ENCODE results near the gene LRP10. TPM values are rescaled to one million over a fixed set of nuclear protein-coding genes. Genes with fewer than 3 reads are reported as not detected.
"Not testable (repeated sequence)": the region's sequence is repeated elsewhere in the genome, so short reads cannot be mapped to it uniquely, and the experiment has no call there.

The LRP10 gene
- total RNA-seq, 8 experiments from 2014 or later: 3.9 to 55.5 (median 29.2) TPM

DNA sequence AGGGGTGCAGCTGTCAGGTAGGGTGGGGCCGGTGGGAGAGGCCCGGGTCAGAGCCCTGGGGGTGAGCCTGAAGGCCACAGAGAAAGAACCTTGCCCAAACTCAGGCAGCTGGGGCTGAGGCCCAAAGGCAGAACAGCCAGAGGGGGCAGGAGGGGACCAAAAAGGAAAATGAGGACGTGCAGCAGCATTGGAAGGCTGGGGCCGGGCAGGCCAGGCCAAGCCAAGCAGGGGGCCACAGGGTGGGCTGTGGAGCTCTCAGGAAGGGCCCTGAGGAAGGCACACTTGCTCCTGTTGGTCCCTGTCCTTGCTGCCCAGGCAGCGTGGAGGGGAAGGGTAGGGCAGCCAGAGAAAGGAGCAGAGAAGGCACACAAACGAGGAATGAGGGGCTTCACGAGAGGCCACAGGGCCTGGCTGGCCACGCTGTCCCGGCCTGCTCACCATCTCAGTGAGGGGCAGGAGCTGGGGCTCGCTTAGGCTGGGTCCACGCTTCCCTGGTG, 24.7 kb upstream of the LRP10 start:
- no peak overlapping the region for H3K27ac ChIP-seq
- no peak overlapping the region for H3K4me3 ChIP-seq
- no peak for ATAC-seq (replicated peaks in 6 of 8)
- in situ Hi-C loops (cut with MboI; ENCODE audit: low pct_unique_long_range_greater_than_20kb in 2 of 9, low sequenced_read_pairs in 9 of 9, unreplicated experiment in 9 of 9): loop anchor here in 3 of 9 experiments (10.0 to 25.0 kb wide), 3 partner anchors 272 to 460 kb away; no protein-coding TSS in a partner anchor
- peaks cover 0 to 5% of the 10 kb centered on the region in 2 donors for H3K4me1 ChIP-seq (replicated peaks in 1 of 2)
- WGBS, 10 experiments: 72 to 83% (median 80%) methylated on average over 2 to 4 of the region's 11 CpGs; no CpG with 5 or more reads in 7 of the 10 experiments

DNA sequence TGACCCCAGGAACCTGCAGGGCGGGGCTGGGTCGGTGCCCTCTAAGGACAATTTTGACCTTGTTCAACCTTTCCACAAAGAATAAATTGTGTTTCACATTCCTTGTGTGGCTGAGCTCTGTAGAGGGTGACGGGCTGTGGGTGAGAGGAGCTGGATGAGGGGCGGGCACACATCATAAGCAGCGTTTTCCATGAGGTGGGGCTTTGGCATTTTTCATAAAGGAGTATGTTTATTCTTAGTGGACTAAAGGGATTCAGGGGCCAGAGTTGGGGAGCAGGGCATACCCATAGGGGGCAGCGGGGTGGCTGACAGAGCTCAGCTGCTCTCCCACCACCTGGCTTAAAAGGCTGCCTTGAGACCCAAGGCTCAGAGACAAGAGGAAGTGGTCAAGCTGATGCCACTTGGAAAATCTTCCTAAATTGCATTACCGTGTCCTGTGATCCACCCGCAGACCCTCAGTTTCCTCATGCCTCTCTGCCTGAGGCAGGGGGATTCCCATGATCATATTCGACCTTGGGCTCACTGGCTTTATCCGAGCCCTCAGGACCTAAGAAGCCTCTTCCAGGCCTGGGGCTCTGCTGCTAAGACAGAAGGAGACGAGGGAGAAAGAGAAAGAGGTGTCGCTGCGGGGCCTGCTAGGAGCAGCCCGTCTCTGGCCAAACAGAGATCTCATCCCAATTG, 23.7 kb upstream of the LRP10 start:
- Histone ChIP-seq H3K27ac (no peak overlapping the region), H3K4me3 (no peak overlapping the region), H3K4me1 (replicated peaks in 1 of 2) (peaks cover 0 to 5% of the 10 kb centered on the region in 2 donors)
- ATAC-seq (replicated peaks in 6 of 8): peak in 2 of 8 experiments; percentile 0 to 5
- 0 to 100% (median 25%) methylated on average over 1 to 4 of the region's 14 CpGs; no CpG with 5 or more reads in 6 of the 10 experiments for WGBS, 10 experiments
- in situ Hi-C loops (cut with MboI; ENCODE audit: low pct_unique_long_range_greater_than_20kb in 2 of 9, low sequenced_read_pairs in 9 of 9, unreplicated experiment in 9 of 9): loop anchor here in 3 of 9 experiments (10.0 to 25.0 kb wide), 3 partner anchors 273 to 460 kb away; no protein-coding TSS in a partner anchor

DNA sequence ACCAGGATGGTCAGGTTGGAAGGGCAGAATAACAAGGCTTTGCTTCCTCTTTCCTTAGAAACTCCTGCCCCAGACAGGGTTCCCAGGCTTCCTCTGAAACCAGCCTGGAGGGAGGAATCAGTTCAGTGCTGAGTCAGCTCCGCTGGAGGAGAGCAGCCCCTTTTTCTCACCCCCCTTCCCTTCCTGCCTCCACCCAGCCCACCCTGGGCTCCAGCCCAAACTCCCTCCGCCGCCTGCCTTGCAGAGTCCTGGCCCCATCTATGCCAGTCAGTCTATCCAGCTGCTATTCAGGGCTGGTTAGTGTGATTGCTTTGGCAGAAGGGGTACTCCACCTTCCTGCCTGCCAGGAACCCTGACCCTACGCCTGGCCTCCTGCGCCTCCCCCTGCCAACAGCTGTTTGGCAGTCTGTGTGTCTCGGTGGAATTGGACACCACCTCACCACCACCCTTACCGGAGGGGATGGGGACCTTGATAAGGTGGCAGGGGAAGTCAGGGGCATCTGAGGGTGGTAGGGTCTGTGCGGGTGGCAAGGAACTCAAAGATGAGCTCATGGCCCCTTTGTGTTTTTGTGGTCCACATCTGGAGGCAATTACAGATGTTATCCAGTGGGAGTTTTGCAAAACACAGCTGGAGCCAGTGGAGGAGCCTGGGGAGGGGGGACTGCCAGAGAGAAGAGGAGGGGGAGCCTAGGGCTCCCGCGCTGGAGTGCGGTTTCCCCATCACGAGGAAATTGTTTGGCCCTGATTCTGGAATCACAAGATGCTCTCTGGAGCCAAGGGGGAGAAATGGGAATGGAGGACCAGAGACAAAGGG, 23.0 kb upstream of the LRP10 start:
- WGBS, 10 experiments: 0 to 80% (median 47%) methylated on average over 1 to 6 of the region's 12 CpGs; no CpG with 5 or more reads in 4 of the 10 experiments
- in situ Hi-C loops (cut with MboI; ENCODE audit: low pct_unique_long_range_greater_than_20kb in 2 of 9, low sequenced_read_pairs in 9 of 9, unreplicated experiment in 9 of 9): loop anchor here in 3 of 9 experiments (10.0 to 25.0 kb wide), 3 partner anchors 274 to 461 kb away; no protein-coding TSS in a partner anchor
- peak; percentile 23 to 47 (median 34) for ATAC-seq (replicated peaks in 6 of 8)
- no peak overlapping the region for H3K27ac ChIP-seq
- H3K4me3 ChIP-seq: no peak overlapping the region
- peaks cover 2 to 5% of the 10 kb centered on the region in 2 donors for H3K4me1 ChIP-seq (replicated peaks in 1 of 2)

DNA sequence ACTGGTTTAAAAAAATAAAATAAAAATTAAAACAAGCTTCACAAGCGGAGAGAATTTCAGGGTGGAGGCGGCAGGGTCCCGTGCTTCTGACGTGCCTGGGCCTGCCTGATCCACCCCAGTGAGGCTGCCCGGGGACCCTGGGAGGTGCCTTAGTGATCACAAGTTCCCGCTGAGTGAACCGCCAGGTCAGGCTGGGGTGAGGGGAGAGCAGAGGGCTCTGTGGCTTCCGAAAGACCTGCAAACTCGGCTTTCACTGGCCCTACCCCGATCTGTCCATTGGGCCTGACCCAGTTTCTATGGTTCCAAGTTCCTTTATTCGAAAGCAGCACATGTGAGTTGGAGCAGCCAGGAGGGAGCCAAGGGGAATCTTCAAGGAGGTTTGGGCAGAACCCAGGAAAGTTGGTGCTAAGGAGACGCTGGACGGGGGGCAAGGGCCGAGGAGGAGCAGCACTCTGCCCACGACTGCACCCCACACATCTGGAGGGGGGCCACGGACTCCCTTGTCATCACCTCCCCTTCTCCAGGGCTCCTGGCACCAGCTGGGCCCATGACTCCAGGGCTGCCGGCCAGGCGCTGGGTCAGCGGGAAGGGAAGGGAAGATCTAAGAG, 22.2 kb upstream of the LRP10 start:
- in situ Hi-C loops (cut with MboI; ENCODE audit: low pct_unique_long_range_greater_than_20kb in 2 of 9, low sequenced_read_pairs in 9 of 9, unreplicated experiment in 9 of 9): loop anchor here in 3 of 9 experiments (10.0 to 25.0 kb wide), 3 partner anchors 275 to 462 kb away; no protein-coding TSS in a partner anchor
- 6 to 88% (median 76%) methylated on average over 1 to 8 of the region's 19 CpGs; no CpG with 5 or more reads in 1 of the 10 experiments for WGBS, 10 experiments
- no peak overlapping the region for H3K27ac ChIP-seq
- peak in 2 of 8 experiments; percentile 12 to 35 for ATAC-seq (replicated peaks in 6 of 8)
- H3K4me1 ChIP-seq (replicated peaks in 1 of 2): peaks cover 2 to 5% of the 10 kb centered on the region in 2 donors
- H3K4me3 ChIP-seq: no peak overlapping the region

DNA sequence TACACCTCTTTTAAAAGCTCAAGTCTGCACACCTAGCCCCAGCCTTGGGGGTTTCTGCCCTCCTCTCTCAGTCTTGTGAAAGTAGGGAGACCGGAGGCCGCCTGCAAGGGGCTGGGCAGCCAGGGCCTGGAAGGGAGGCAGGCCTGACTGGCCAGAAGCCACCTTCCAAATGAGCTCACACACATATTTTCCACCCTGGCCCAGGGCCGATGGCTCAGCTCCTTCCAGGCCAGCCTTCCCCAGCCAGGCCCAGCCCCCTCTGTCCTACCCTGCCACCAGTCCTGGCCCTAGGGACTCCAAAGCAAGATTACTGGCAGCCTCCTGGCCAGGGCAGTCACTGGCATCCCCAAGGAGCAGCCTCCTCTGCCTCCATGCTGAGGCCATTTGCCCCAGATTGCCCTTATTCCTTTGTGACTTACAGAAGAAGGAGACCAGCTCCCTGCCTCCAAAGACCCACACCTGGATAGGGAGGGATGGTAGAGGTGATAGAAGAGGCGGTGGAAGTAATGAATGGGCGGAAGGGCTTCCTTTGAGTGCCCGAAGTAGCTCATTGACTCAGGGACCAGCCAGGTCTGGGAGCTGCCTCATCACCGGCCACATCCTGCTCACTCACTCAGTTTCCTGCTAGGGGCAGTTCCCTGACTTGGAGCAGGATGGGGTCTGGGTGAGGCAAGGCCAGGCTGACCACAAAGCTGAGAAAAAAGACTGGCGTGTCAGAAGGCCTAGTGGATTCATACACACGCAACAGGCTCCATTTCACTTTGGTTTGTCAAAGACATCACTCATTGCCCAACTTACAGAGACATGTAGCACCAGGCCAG, 20.4 kb upstream of the LRP10 start:
- no peak overlapping the region for H3K4me3 ChIP-seq
- in situ Hi-C loops (cut with MboI; ENCODE audit: low pct_unique_long_range_greater_than_20kb in 2 of 9, low sequenced_read_pairs in 9 of 9, unreplicated experiment in 9 of 9): loop anchor here in 8 of 9 experiments (25.0 kb wide), 3 partner anchors 264 to 464 kb away; partner anchors contain the start of genes ABHD4 (in 1 of the 8) and DAD1 (in 1 of the 8)
- 4 to 80% (median 40%) methylated on average over 1 to 5 of the region's 9 CpGs; no CpG with 5 or more reads in 6 of the 10 experiments for WGBS, 10 experiments
- peak in 2 of 8 experiments; percentile 16 to 19 for ATAC-seq (replicated peaks in 6 of 8)
- no peak overlapping the region for H3K27ac ChIP-seq
- peaks cover 2 to 5% of the 10 kb centered on the region in 2 donors for H3K4me1 ChIP-seq (replicated peaks in 1 of 2)

DNA sequence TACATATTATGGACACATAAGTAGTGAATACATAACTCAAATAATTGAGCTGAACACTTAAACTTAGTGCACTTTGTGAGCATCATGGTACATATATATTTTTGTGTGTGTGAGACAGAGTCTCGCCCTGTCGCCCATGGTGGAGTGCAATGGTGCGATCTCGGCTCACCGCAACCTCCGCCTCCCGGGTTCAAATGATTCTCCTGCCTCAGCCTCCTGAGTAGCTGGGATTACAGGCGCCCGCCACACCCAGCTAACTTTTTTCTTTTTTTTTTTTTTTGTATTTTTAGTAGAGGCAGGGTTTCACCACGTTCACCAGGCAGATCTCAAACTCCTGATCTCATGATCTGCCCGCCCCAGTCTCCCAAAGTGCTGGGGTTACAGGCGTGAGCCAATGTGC, 19.4 kb upstream of the LRP10 start:
- not testable (repeated sequence) for H3K4me3 ChIP-seq; H3K4me1 ChIP-seq (replicated peaks in 1 of 2); H3K27ac ChIP-seq
- 12 to 100% (median 91%) methylated on average over 1 to 9 of the region's 12 CpGs for WGBS, 10 experiments
- in situ Hi-C loops (cut with MboI; ENCODE audit: low pct_unique_long_range_greater_than_20kb in 2 of 9, low sequenced_read_pairs in 9 of 9, unreplicated experiment in 9 of 9): loop anchor here in 8 of 9 experiments (25.0 kb wide), 3 partner anchors 265 to 465 kb away; partner anchors contain the start of genes ABHD4 (in 1 of the 8) and DAD1 (in 1 of the 8)
- ATAC-seq (replicated peaks in 6 of 8): peak in 1 of 8 experiments; percentile 22

DNA sequence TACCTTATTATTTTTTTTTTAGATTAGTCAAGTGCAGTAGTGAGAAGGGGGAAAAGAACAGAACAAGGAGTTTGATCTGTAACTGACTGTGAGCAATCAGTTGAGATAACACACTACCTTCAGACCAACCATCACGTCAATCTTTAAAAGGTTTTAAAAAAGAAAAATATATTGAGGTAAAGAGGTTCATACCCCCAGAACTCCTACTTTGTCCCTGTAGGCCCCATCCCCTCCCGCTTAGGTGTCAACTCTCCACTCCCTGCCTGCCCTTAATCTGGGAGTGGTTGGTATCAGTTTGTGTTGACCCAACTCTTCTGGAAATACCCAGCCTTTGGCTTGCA, 19.0 kb upstream of the LRP10 start:
- peaks cover 2 to 5% of the 10 kb centered on the region in 2 donors for H3K4me1 ChIP-seq (replicated peaks in 1 of 2)
- ATAC-seq (replicated peaks in 6 of 8): no peak
- H3K27ac ChIP-seq: no peak overlapping the region
- H3K4me3 ChIP-seq: no peak overlapping the region
- WGBS, 10 experiments: 0 to 100% (median 88%) methylated on average over 1 to 2 of the region's 2 CpGs; no CpG with 5 or more reads in 1 of the 10 experiments
- in situ Hi-C loops (cut with MboI; ENCODE audit: low pct_unique_long_range_greater_than_20kb in 2 of 9, low sequenced_read_pairs in 9 of 9, unreplicated experiment in 9 of 9): loop anchor here in 8 of 9 experiments (25.0 kb wide), 3 partner anchors 265 to 465 kb away; partner anchors contain the start of genes ABHD4 (in 1 of the 8) and DAD1 (in 1 of the 8)

DNA sequence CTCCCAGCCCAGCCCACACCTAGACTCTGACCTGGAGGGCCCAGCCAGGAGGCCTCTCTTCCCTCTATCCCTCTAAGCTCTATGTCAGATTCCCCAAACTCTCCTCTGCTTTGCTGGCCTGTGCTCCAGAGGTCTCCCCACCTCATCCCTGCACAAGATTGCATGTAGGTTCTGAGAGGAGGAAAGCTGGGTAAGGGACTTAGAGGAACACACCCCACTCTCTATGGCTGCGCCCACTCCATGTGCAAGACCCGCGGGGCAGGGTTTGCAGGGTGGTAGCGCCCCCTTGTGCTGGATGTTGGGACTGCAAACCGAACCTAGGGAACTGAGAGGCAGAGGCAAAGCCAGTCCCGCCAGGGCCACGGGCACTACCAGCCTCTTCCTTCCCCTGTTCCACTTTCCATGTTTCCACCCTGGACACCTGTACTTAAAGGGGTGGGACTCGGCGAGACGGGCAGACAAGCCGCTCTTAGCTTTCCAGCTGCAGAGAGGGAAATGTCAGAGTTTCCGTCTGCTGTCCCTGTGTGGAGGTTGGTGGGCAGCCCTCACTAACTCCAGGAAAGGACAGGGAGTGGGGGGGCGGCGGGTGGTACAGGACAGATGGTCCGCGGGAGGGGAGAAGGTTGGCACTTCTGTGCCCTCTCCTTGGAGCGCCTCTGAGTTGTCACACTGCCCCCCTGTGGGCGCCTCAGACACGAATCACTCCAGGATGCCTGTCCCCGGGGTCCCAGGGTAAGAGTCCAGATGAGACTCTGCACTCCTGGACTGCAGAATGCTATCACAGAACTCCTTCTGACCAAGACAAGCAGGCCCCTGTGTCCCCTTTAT, 18.4 kb upstream of the LRP10 start:
- Histone ChIP-seq H3K4me1 (replicated peaks in 1 of 2) (peaks cover 2 to 3% of the 10 kb centered on the region in 2 donors), H3K4me3 (peak overlapping the region; percentile 12 to 35 (median 28)), H3K27ac (no peak overlapping the region)
- peak; percentile 9 to 93 (median 90) for ATAC-seq (replicated peaks in 6 of 8)
- WGBS, 10 experiments: 0 to 8% (median 5%) methylated on average over 2 to 5 of the region's 20 CpGs; no CpG with 5 or more reads in 6 of the 10 experiments
- in situ Hi-C loops (cut with MboI; ENCODE audit: low pct_unique_long_range_greater_than_20kb in 2 of 9, low sequenced_read_pairs in 9 of 9, unreplicated experiment in 9 of 9): loop anchor here in 8 of 9 experiments (25.0 kb wide), 3 partner anchors 266 to 466 kb away; partner anchors contain the start of genes ABHD4 (in 1 of the 8) and DAD1 (in 1 of the 8)

DNA sequence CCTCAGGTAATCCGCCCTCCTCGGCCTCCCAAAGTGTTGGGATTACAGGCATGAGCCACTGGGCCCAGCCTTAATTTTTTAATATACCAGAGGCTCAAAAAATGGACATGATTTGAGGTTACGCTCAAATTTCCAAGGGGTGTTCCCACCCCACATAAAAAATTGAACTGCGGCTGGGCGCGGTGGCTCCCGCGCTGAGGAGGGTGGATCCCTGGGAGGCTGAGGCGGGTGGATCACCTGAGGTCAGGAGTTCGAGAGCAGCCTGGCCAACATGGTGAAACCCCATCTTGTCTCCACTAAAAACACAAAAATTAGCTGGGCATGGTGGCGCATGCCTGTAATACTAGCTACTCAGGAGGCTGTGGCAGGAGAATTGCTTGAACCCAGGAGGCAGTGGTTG, 17.2 kb upstream of the LRP10 start:
- WGBS, 10 experiments: 60 to 100% (median 87%) methylated on average over 1 to 10 of the region's 11 CpGs; no CpG with 5 or more reads in 3 of the 10 experiments
- in situ Hi-C loops (cut with MboI; ENCODE audit: low pct_unique_long_range_greater_than_20kb in 2 of 9, low sequenced_read_pairs in 9 of 9, unreplicated experiment in 9 of 9): loop anchor here in 8 of 9 experiments (25.0 kb wide), 3 partner anchors 267 to 467 kb away; partner anchors contain the start of genes ABHD4 (in 1 of the 8) and DAD1 (in 1 of the 8)
- ATAC-seq (replicated peaks in 6 of 8); H3K4me1 ChIP-seq (replicated peaks in 1 of 2); H3K4me3 ChIP-seq; H3K27ac ChIP-seq: not testable (repeated sequence)

DNA sequence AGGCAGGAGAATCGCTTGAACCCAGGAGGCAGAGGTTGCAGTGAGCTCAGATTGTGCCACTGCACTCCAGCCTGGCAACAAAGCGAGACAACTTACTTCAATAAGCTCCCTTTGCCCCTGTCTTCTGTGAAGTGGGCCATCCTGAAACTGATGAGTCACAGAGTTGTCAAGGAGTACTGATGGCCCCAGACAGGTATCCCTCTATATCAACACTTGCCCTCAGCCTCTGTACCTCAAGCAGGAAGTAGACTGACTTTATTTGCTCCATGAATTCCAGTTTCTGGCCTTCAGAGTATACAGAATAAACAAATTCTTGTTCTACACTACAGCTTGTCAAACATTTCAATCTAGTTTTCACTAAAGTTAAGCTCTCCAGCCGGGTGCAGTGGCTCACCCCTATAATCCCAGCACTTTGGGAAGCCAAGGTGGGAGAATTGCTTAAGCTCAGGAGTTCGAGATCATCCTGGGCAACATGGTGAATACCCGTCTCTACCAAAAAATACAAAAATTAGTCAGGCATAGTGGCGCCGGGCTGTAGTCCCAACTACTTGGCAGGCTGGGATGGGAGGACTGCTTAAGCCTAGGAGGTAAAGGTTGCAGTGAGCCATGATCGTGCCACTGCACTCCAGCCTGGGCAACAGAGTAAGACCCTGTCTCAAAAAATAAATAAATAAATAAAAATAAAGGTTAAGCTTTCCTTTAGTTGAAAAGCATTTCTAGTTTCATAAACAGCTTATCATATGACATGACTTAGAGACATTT, 16.4 kb upstream of the LRP10 start:
- WGBS, 10 experiments: 60 to 90% (median 83%) methylated on average over 1 to 6 of the region's 8 CpGs; no CpG with 5 or more reads in 1 of the 10 experiments
- no peak for ATAC-seq (replicated peaks in 6 of 8)
- Histone ChIP-seq H3K27ac (no peak overlapping the region), H3K4me3 (no peak overlapping the region), H3K4me1 (replicated peaks in 1 of 2) (peaks cover 0 to 2% of the 10 kb centered on the region in 2 donors)
- in situ Hi-C loops (cut with MboI; ENCODE audit: low pct_unique_long_range_greater_than_20kb in 2 of 9, low sequenced_read_pairs in 9 of 9, unreplicated experiment in 9 of 9): loop anchor here in 8 of 9 experiments (25.0 kb wide), 3 partner anchors 268 to 468 kb away; partner anchors contain the start of genes ABHD4 (in 1 of the 8) and DAD1 (in 1 of the 8)

Measured in motor neuron (in vitro differentiated cells).